PC-3 (cell line): Measurements from ENCODE around the gene MCU.

Experiments used
- EZH2phosphoT487 ChIP-seq: fragments of 300-600 bp; sonication (generic); IDR thresholded peaks from 2 replicates; pipeline ENCODE4 v1.6.1; 2018; ENCODE audit warnings: mild to moderate bottlenecking, antibody characterized with exemption, low read length, borderline replicate concordance
- TF ChIP-seq, protein P1 (sequence below): fragments of 300-600 bp; sonication (generic); conservative IDR thresholded peaks from 2 replicates; pipeline ENCODE4 v1.5.1; 2017; ENCODE audit warnings: antibody characterized with exemption, low read depth, mild to moderate bottlenecking, low read length

GRCh38 chr10:72763201-72763600 is 71.3 kb downstream of the MCU start:
- TF ChIP-seq, protein P1, sequence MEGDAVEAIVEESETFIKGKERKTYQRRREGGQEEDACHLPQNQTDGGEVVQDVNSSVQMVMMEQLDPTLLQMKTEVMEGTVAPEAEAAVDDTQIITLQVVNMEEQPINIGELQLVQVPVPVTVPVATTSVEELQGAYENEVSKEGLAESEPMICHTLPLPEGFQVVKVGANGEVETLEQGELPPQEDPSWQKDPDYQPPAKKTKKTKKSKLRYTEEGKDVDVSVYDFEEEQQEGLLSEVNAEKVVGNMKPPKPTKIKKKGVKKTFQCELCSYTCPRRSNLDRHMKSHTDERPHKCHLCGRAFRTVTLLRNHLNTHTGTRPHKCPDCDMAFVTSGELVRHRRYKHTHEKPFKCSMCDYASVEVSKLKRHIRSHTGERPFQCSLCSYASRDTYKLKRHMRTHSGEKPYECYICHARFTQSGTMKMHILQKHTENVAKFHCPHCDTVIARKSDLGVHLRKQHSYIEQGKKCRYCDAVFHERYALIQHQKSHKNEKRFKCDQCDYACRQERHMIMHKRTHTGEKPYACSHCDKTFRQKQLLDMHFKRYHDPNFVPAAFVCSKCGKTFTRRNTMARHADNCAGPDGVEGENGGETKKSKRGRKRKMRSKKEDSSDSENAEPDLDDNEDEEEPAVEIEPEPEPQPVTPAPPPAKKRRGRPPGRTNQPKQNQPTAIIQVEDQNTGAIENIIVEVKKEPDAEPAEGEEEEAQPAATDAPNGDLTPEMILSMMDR, result no peak
- TF ChIP-seq EZH2phosphoT487, result no peak
